K562 (cell line): ENCODE data around the gene UBE2D3. TPM values are rescaled to one million over a fixed set of nuclear protein-coding genes. Genes with fewer than 3 reads are reported as not detected.

Experiments used
- ATAC-seq: fragments of 200-7000 bp; cut with Tn5 transposase; 3 replicates; pipeline ENCODE4 v1.9.1; 2020; ENCODE audit warnings: moderate library complexity
- BruUV-seq: library from RNA; stranded (reverse); fragments of 400-500 nt; replicated peaks from 2 replicates; lab custom pipeline; 2021; lab: Mats Ljungman, UMichigan
- CTCF ChIA-PET: fragments of 300-600 bp; formaldehyde crosslinking; extraction: SDS; loops from one replicate; lab custom pipeline; 2021; ENCODE audit warnings: low intra/inter-chr PET ratio; lab: Yijun Ruan, JAX
- POLR2A ChIA-PET: fragments of 300-600, 350-650 bp; sonication (Branson Sonifier 250); formaldehyde crosslinking; extraction: SDS; loops from one replicate; lab custom pipeline; 2021; ENCODE audit warnings: antibody characterized with exemption, inconsistent platforms; lab: Yijun Ruan, JAX
- DNase-seq, 4 experiments: peaks; one replicate each; pipeline versions ENCODE4 v3.0.0 to v3.0.0-alpha.2; 2011 to 2018; ENCODE audit warnings: low spot score in 3 of 4, mixed read lengths in 3 of 4; ENCODE audit errors: extremely low read depth in 1 of 4
- FAIRE-seq: peaks from 2 replicates; lab custom pipeline; 2011; peaks lifted over from hg19 to GRCh38; lab: Jason Lieb, UNC
- H2AFZ ChIP-seq: 2 replicates; pipeline ENCODE4 v1.6.0; 2011; ENCODE audit warnings: low read depth, low read length, control low read depth, inconsistent platforms
- H3K27ac ChIP-seq: fragments of 200-600 bp; 3 replicates; pipeline ENCODE4 v1.8.0; 2011; ENCODE audit warnings: low read depth, mild to moderate bottlenecking, control low read depth, inconsistent platforms, low read length, moderate library complexity, mixed read lengths; ENCODE audit errors: extremely low read depth
- H3K27me3 ChIP-seq, 2 experiments: fragments of 300-600 bp in 1 of 2; 2 replicates in 1 of 2; 3 replicates in 1 of 2; pipeline versions ENCODE4 v1.6.0 to v1.8.0; 2011; ENCODE audit warnings: inconsistent platforms in 2 of 2, low read length in 2 of 2, mild to moderate bottlenecking in 1 of 2, mixed read lengths in 1 of 2, moderate library complexity in 1 of 2; ENCODE audit not compliant: control insufficient read depth in 2 of 2, insufficient read depth in 2 of 2
- H3K36me3 ChIP-seq: fragments of 300-600 bp; 3 replicates; pipeline ENCODE4 v1.8.0; 2011; ENCODE audit warnings: mild to moderate bottlenecking, low read length, inconsistent platforms; ENCODE audit not compliant: control insufficient read depth, insufficient read depth
- H3K4me1 ChIP-seq, 2 experiments: fragments of 200-600 bp in 1 of 2; replicated peaks in 1 of 2; 2 replicates in 1 of 2; 3 replicates in 1 of 2; pipeline versions ENCODE4 v1.5.1 to v1.8.0; 2011; ENCODE audit warnings: inconsistent platforms in 2 of 2, low read length in 2 of 2, mild to moderate bottlenecking in 1 of 2, mixed read lengths in 1 of 2, moderate library complexity in 1 of 2; ENCODE audit not compliant: control insufficient read depth in 2 of 2, insufficient read depth in 2 of 2
- H3K4me2 ChIP-seq: 2 replicates; pipeline ENCODE4 v1.6.1; 2011; ENCODE audit warnings: low read length, control low read depth, inconsistent platforms, mixed read lengths; ENCODE audit not compliant: insufficient read depth
- H3K4me3 ChIP-seq: fragments of 200-600 bp; sonication (generic), shearing (Covaris generic); 2 replicates; pipeline ENCODE4 v1.5.1; 2016; ENCODE audit warnings: control low read depth, inconsistent platforms
- H3K79me2 ChIP-seq: fragments of 200-600 bp; 3 replicates; pipeline ENCODE4 v1.8.0; 2011; ENCODE audit warnings: low read length, inconsistent platforms; ENCODE audit not compliant: control insufficient read depth, insufficient read depth
- H3K9ac ChIP-seq, 2 experiments: 2 replicates each; pipeline versions ENCODE4 v1.6.0 to v1.6.1; 2011; ENCODE audit warnings: low read depth in 2 of 2, low read length in 2 of 2, control low read depth in 1 of 2, inconsistent platforms in 1 of 2, mild to moderate bottlenecking in 1 of 2, mixed read lengths in 1 of 2; ENCODE audit not compliant: insufficient read depth in 1 of 2
- H3K9me1 ChIP-seq: one replicate; pipeline ENCODE4 v1.6.0; 2011; ENCODE audit warnings: inconsistent platforms, mild to moderate bottlenecking, low read length, moderate library complexity; ENCODE audit not compliant: control insufficient read depth, insufficient read depth
- H3K9me3 ChIP-seq: replicated peaks from 2 replicates; pipeline ENCODE4 v1.5.1; 2011; ENCODE audit warnings: low read depth, low read length, inconsistent platforms; ENCODE audit not compliant: control insufficient read depth, insufficient read depth
- H4K20me1 ChIP-seq: replicated peaks from 2 replicates; pipeline ENCODE4 v1.6.1; 2011; ENCODE audit warnings: low read length, inconsistent platforms, mixed read lengths; ENCODE audit not compliant: control insufficient read depth, insufficient read depth
- CREM ChIP-seq: IDR thresholded peaks from 2 replicates; pipeline ENCODE4 v1.6.1; 2014; ENCODE audit warnings: antibody characterized with exemption, low read depth
- RHOXF2B ChIP-seq: fragments of 250-450 bp; sonication (Bioruptor Pico); conservative IDR thresholded peaks from 2 replicates; pipeline ENCODE4 v1.5.1; 2021
- SRSF1 ChIP-seq: fragments of 200-400 bp; formaldehyde crosslinking; IDR thresholded peaks from 2 replicates; pipeline ENCODE4 v1.6.1; 2017; ENCODE audit warnings: mild to moderate bottlenecking, low read depth, low read length, moderate library complexity
- ZNF586 ChIP-seq: fragments of 450-650 bp; formaldehyde crosslinking; conservative IDR thresholded peaks from 2 replicates; pipeline ENCODE4 v1.4.0; 2020; ENCODE audit warnings: mild to moderate bottlenecking, moderate library complexity
- WGBS: fragments of 100-300 bp; shearing (Covaris generic); methylation state at CpG from one replicate; pipeline ENCODE4 v1.1.6; 2016; ENCODE audit warnings: low coverage, mixed read lengths; ENCODE audit not compliant: insufficient coverage; ENCODE audit errors: missing lambda C conversion rate; 5-methylcytosine and 5-hydroxymethylcytosine counted together
- in situ Hi-C: fragments of 300-500 bp; cut with MboI; formaldehyde crosslinking; loops from 4 replicates; pipeline ENCODE4 v1.15.0; 2018; ENCODE audit warnings: inconsistent platforms, mixed read lengths
- intact Hi-C: fragments of 100-400 bp; cut with micrococcal nuclease; formaldehyde crosslinking; loops from 2 replicates; pipeline ENCODE4 v1.14.2; 2022
- polyA plus RNA-seq, 8 experiments: library from polyadenylated mRNA; depleted of rRNA in 4 of 8; stranded (reverse) in 5 of 8; unstranded in 3 of 8; fragments of >200 nt; fragmentation: Nextera tagmentation in 2 of 8; fragmentation: Illumina TruSeq in 1 of 8; extraction: Ambion mirVana in 2 of 8; extraction: Trizol in 1 of 8; gene quantifications; 2 replicates each; pipeline versions ENCODE4 v1.2.1 to v1.2.3, GENCODE V29; 2011 to 2014; ENCODE audit warnings: inconsistent platforms in 1 of 8, missing spikeins in 1 of 8
- total RNA-seq, 7 experiments: library from RNA; depleted of rRNA in 6 of 7; stranded (reverse); fragments of >200 nt in 6 of 7; fragmentation: Illumina TruSeq in 2 of 7; extraction: Trizol in 2 of 7; gene quantifications; 2 replicates each; pipeline versions ENCODE4 v1.2.1 to v1.2.3, GENCODE V29; 2011 to 2021; ENCODE audit warnings: low replicate concordance in 1 of 7
- TF ChIP-seq, protein P1 (sequence below), 3 experiments: fragments of 200-800 bp in 1 of 3; sonication (Bioruptor generic) in 1 of 3; sonication (generic) in 1 of 3; formaldehyde crosslinking in 1 of 3; IDR thresholded peaks; 2 replicates each; pipeline versions ENCODE4 v1.6.1 to v1.8.0; 2016 to 2022; ENCODE audit warnings: mild to moderate bottlenecking in 2 of 3, missing compliant biosample characterization in 2 of 3, missing genetic modification characterization in 2 of 3, missing genetic modification reagents in 1 of 3
- TF ChIP-seq, protein P2 (sequence below): sonication (generic); formaldehyde crosslinking; IDR thresholded peaks from 2 replicates; pipeline ENCODE4 v1.8.0; 2022; ENCODE audit warnings: mild to moderate bottlenecking, missing genetic modification reagents
- TF ChIP-seq, protein P3 (sequence below): fragments of 450-650 bp; IDR thresholded peaks from 2 replicates; pipeline ENCODE4 v1.7.1; 2018; ENCODE audit warnings: mild to moderate bottlenecking, low read depth; ENCODE audit not compliant: partially characterized antibody
- TF ChIP-seq, protein P4 (sequence below), 2 experiments: IDR thresholded peaks; 2 replicates each; pipeline ENCODE4 v1.6.1; 2012; ENCODE audit warnings: improper control_type of control experiment in 2 of 2, low read depth in 2 of 2, low read length in 2 of 2, borderline replicate concordance in 1 of 2

The UBE2D3 gene
- total and polyA plus RNA-seq, 9 of the 15 experiments (the other 6 are each of a cell fraction or from before 2014, with no cell fraction given) = 191 to 618 (median 292) TPM

DNA sequence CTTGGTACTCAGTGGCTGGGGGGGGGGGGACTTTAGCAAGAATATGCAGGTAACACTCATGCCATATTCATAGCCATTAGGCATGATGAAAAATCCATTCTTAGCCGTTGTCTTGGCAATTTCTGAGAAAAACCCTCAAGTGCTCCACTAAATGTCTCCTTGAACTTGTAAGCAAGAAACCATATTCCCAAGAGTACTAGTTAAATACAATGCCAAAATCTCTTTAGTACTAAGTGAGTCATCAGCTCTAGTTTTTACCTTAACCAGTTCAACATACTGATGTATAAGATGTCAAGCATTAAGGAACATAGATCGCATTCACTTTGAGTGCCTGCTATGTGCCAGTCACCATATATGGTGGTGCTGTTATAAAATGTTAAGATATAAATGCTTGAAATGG, 27.5 kb downstream of the UBE2D3 start:
- FAIRE-seq = no peak
- Histone ChIP-seq H3K4me1 (no peaks in the 10 kb centered on the region), H3K9me1 (no peaks in the 10 kb centered on the region), H4K20me1 (no peaks in the 10 kb centered on the region), H3K36me3 (peaks cover 97% of the 10 kb centered on the region)
- intact Hi-C loops = no loop called here
- WGBS = 100% methylated on average over 2 of the region's 2 CpGs
- TF ChIP-seq RHOXF2B (CRISPR knock-in tag) (no peak), ZNF586 (CRISPR knock-in tag) (no peak), SRSF1 (no peak), CREM (no peak)
- TF ChIP-seq, protein P1, sequence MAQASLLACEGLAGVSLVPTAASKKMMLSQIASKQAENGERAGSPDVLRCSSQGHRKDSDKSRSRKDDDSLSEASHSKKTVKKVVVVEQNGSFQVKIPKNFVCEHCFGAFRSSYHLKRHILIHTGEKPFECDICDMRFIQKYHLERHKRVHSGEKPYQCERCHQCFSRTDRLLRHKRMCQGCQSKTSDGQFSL (CRISPR knock-in tag; IDR thresholded peaks at IDR 0.05) = no peak
- TF ChIP-seq, protein P1 (tag; IDR thresholded peaks at IDR 0.05) = no peak
- TF ChIP-seq, protein P2, sequence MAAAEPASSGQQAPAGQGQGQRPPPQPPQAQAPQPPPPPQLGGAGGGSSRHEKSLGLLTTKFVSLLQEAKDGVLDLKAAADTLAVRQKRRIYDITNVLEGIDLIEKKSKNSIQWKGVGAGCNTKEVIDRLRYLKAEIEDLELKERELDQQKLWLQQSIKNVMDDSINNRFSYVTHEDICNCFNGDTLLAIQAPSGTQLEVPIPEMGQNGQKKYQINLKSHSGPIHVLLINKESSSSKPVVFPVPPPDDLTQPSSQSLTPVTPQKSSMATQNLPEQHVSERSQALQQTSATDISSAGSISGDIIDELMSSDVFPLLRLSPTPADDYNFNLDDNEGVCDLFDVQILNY (CRISPR knock-in tag) = no peak
- TF ChIP-seq, protein P3, sequence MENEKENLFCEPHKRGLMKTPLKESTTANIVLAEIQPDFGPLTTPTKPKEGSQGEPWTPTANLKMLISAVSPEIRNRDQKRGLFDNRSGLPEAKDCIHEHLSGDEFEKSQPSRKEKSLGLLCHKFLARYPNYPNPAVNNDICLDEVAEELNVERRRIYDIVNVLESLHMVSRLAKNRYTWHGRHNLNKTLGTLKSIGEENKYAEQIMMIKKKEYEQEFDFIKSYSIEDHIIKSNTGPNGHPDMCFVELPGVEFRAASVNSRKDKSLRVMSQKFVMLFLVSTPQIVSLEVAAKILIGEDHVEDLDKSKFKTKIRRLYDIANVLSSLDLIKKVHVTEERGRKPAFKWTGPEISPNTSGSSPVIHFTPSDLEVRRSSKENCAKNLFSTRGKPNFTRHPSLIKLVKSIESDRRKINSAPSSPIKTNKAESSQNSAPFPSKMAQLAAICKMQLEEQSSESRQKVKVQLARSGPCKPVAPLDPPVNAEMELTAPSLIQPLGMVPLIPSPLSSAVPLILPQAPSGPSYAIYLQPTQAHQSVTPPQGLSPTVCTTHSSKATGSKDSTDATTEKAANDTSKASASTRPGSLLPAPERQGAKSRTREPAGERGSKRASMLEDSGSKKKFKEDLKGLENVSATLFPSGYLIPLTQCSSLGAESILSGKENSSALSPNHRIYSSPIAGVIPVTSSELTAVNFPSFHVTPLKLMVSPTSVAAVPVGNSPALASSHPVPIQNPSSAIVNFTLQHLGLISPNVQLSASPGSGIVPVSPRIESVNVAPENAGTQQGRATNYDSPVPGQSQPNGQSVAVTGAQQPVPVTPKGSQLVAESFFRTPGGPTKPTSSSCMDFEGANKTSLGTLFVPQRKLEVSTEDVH = no peak
- TF ChIP-seq, protein P4, sequence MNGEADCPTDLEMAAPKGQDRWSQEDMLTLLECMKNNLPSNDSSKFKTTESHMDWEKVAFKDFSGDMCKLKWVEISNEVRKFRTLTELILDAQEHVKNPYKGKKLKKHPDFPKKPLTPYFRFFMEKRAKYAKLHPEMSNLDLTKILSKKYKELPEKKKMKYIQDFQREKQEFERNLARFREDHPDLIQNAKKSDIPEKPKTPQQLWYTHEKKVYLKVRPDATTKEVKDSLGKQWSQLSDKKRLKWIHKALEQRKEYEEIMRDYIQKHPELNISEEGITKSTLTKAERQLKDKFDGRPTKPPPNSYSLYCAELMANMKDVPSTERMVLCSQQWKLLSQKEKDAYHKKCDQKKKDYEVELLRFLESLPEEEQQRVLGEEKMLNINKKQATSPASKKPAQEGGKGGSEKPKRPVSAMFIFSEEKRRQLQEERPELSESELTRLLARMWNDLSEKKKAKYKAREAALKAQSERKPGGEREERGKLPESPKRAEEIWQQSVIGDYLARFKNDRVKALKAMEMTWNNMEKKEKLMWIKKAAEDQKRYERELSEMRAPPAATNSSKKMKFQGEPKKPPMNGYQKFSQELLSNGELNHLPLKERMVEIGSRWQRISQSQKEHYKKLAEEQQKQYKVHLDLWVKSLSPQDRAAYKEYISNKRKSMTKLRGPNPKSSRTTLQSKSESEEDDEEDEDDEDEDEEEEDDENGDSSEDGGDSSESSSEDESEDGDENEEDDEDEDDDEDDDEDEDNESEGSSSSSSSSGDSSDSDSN (IDR thresholded peaks at IDR 0.05; ENCODE audit: borderline replicate concordance in 1 of 2, low read depth in 2 of 2, low read length in 2 of 2) = no peak
- TF ChIP-seq, all 486 proteins: peak for 0
- H3K79me2 ChIP-seq = peaks cover 25% of the 10 kb centered on the region
- H2AFZ ChIP-seq = no peak overlapping the region
- ATAC-seq (no peak), DNase-seq (no peak)
- POLR2A ChIA-PET = no interaction called here
- in situ Hi-C loops = no loop called here
- no peak overlapping the region for H3K4me3 ChIP-seq
- H3K9me3 ChIP-seq = no peaks in the 10 kb centered on the region
- CTCF ChIA-PET = interaction anchor here (0.6 kb wide), 1 partner anchor 65 kb away, joined by 3 read pairs; no protein-coding TSS in a partner anchor
- BruUV-seq = no TSS peak
- no peaks in the 10 kb centered on the region for H3K27me3 ChIP-seq
- no peak overlapping the region for H3K4me2 ChIP-seq
- no peak overlapping the region for H3K27ac ChIP-seq
- H3K9ac ChIP-seq = no peak overlapping the region
